Lower lobe of right lung (tissue), 2 donors: ENCODE data around the gene PPM1G. TPM values are rescaled to one million over a fixed set of nuclear protein-coding genes. Genes with fewer than 3 reads are reported as not detected.
A peak's percentile ranks its signal among the peaks of the same experiment; 100 is the strongest.

Experiments
- ATAC-seq, 2 donors: fragments of 200-7000 bp; cut with Tn5 transposase; one replicate each; pipeline ENCODE4 v1.9.1; 2020 to 2022; ENCODE audit warnings: mild to moderate bottlenecking in 2 of 2, moderate library complexity in 2 of 2
- DNase-seq: peaks from one replicate; pipeline ENCODE4 v3.0.0-alpha.2; 2020
- H3K27ac ChIP-seq: fragments of 200-600 bp; one replicate; pipeline ENCODE4 v1.8.0; 2022
- H3K27me3 ChIP-seq: fragments of 200-600 bp; one replicate; pipeline ENCODE4 v1.8.0; 2022; ENCODE audit warnings: low read depth
- H3K36me3 ChIP-seq: fragments of 200-600 bp; one replicate; pipeline ENCODE4 v1.8.0; 2022; ENCODE audit warnings: mild to moderate bottlenecking
- H3K4me1 ChIP-seq: fragments of 200-600 bp; one replicate; pipeline ENCODE4 v1.8.0; 2022
- H3K4me3 ChIP-seq: fragments of 200-600 bp; one replicate; pipeline ENCODE4 v1.8.0; 2022; ENCODE audit warnings: mild to moderate bottlenecking
- H3K9me3 ChIP-seq: fragments of 200-600 bp; one replicate; pipeline ENCODE4 v1.8.0; 2022
- intact Hi-C: fragments of 100-400 bp; cut with DNase I; formaldehyde crosslinking; loops from one replicate; pipeline ENCODE4 v1.11.0; 2022
- total RNA-seq: library from RNA; stranded (reverse); fragmentation: NEBNext Ultra II Directional; extraction: Animal tissue kit (Norgen Biotek cat#: 25700); gene quantifications from one replicate; pipeline ENCODE4 v1.2.1, GENCODE V29; 2021
- TF ChIP-seq, protein P1 (sequence below): fragments of 200-600 bp; IDR thresholded peaks from one replicate; pipeline ENCODE4 v1.8.0; 2022; ENCODE audit warnings: antibody characterized with exemption, mild to moderate bottlenecking
- donor health status: DM: no; HTN: yes; CAD: no; lungs with severe emphysema.

Gene PPM1G
- total RNA-seq, 1 donor from 2014 or later: 52.0 TPM

DNA sequence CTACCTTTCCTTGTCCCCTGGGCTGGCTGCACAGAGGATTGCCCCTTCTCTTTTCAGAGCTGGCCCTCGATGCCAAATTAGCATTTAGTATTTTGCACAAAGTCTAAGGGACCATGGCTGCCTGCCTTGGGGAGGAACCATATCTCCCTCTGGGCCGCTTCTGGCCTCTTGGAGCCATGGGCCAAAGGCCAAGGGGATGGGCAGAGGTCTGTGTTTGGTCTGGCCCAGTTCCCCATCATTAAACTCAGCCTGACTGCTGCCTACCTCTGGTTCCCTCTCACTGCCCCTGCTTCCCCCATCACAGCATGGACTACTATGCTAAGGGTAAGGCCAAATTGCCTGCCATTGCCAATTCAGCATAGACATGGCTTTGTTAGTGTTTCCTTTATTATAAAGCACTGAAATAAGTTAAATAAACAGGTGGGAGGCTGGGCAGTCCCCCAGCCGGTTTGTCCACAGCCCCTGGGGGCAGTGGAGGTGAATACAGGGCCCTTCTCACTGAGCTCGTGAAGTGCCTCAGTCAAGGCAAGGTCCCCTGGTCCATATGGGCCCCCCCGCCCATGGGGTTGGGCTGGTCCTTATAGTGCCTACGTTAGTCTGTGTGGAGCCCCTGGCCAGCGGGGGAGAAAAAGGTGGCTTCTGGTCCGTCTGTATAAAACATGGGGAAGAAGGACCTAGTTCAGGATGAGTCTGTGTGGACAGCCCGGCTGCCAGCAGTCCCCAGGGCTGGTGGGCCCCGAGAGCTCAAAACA, 32.3 kb downstream of the PPM1G start:
- no peaks in the 10 kb centered on the region for H3K27me3 ChIP-seq
- peaks cover 73% of the 10 kb centered on the region for H3K36me3 ChIP-seq
- intact Hi-C loops: no loop called here
- ATAC-seq (no peak), DNase-seq (no peak)
- H3K27ac ChIP-seq: no peak overlapping the region
- TF ChIP-seq, protein P1, sequence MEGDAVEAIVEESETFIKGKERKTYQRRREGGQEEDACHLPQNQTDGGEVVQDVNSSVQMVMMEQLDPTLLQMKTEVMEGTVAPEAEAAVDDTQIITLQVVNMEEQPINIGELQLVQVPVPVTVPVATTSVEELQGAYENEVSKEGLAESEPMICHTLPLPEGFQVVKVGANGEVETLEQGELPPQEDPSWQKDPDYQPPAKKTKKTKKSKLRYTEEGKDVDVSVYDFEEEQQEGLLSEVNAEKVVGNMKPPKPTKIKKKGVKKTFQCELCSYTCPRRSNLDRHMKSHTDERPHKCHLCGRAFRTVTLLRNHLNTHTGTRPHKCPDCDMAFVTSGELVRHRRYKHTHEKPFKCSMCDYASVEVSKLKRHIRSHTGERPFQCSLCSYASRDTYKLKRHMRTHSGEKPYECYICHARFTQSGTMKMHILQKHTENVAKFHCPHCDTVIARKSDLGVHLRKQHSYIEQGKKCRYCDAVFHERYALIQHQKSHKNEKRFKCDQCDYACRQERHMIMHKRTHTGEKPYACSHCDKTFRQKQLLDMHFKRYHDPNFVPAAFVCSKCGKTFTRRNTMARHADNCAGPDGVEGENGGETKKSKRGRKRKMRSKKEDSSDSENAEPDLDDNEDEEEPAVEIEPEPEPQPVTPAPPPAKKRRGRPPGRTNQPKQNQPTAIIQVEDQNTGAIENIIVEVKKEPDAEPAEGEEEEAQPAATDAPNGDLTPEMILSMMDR: no peak
- H3K4me1 ChIP-seq: peaks cover 34% of the 10 kb centered on the region
- H3K4me3 ChIP-seq: no peak overlapping the region
- no peaks in the 10 kb centered on the region for H3K9me3 ChIP-seq

DNA sequence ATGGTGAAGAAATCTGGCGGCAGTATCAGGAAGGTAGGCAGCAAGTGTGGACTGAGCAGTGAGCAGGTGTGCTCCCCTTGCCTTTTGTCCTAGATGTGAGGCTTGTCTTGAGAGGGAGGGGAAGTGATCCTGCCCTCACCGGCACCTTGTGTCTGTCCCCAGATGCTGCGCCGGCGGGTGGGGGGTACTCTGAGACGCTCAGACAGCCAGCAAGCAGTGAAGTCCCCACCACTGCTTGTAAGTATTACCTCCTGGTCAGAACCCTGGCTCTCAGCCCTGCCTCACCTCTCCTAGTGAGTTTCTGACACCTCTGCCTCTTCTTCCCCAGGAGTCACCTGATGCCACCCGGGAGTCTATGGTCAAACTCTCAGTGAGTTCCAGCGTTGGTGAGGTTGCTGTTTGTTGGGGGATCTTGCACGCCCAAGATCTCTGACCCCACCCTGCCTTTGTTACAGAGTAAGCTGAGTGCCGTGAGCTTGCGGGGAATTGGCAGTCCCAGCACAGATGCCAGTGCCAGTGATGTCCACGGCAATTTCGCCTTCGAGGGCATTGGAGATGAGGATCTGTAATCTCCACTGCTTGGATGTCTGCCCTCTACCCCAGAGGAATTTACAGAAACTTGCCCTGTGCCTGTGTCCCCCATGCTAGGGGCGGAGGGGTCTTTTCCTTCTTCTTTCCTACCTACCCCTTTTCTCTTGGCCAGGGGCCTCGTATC, 33.1 kb downstream of the PPM1G start:
- Histone ChIP-seq H3K9me3 (no peaks in the 10 kb centered on the region), H3K36me3 (peaks cover 66% of the 10 kb centered on the region), H3K4me3 (no peak overlapping the region), H3K4me1 (peaks cover 40% of the 10 kb centered on the region), H3K27me3 (no peaks in the 10 kb centered on the region), H3K27ac (no peak overlapping the region)
- intact Hi-C loops: no loop called here
- DNase-seq: no peak
- no peak for ATAC-seq
- TF ChIP-seq, protein P1: no peak

DNA sequence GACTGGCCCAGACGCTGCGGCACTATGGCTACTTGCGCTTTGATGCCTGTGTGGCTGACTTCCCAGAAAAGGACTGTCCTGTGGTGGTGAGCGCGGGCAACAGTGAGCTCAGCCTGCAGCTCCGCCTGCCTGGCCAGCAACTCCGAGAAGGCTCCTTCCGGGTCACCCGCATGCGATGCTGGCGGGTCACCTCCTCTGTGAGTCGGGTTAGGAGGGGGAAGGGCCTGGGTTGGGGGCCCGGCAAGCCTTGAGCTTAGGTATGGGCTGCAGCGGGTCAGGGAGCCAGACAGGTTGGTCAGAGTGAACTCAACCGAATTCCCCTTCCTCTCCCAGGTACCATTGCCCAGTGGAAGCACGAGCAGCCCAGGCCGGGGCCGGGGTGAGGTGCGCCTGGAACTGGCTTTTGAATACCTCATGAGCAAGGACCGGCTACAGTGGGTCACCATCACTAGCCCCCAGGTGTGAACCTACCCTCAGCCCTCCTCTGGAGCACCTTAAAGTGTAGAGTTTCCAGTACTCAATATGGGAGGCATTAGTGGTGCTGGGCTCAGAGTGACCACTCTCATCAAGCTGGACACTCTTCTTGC, 33.8 kb downstream of the PPM1G start:
- H3K4me3 ChIP-seq: no peak overlapping the region
- peaks cover 65% of the 10 kb centered on the region for H3K36me3 ChIP-seq
- TF ChIP-seq, protein P1: no peak
- ATAC-seq (no peak), DNase-seq (no peak)
- no peaks in the 10 kb centered on the region for H3K9me3 ChIP-seq
- intact Hi-C loops: no loop called here
- H3K27me3 ChIP-seq: no peaks in the 10 kb centered on the region
- no peak overlapping the region for H3K27ac ChIP-seq
- peaks cover 38% of the 10 kb centered on the region for H3K4me1 ChIP-seq

DNA sequence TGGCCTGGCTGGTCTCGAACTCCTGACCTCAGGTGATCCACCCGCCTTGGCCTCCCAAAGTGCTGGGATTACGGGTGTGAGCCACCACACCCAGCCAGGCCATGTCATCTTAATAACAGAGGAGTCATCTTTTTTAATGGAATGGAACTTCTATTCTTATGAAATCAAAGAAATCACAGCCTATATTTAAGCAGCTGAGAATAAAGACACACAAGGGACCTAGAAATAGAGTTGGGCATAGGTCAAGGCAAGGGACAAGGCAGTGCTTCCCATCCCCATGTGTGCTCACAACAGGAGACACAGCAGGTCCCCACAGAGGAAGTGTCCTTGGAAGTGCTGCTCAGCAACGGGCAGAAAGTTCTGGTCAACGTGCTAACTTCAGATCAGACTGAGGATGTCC, 35.8 kb downstream of the PPM1G start:
- DNase-seq: no peak
- ATAC-seq: no peak
- peaks cover 35% of the 10 kb centered on the region for H3K4me1 ChIP-seq
- H3K27ac ChIP-seq: no peak overlapping the region
- intact Hi-C loops: no loop called here
- no peaks in the 10 kb centered on the region for H3K27me3 ChIP-seq
- H3K9me3 ChIP-seq: no peaks in the 10 kb centered on the region
- H3K36me3 ChIP-seq: peaks cover 69% of the 10 kb centered on the region
- no peak overlapping the region for H3K4me3 ChIP-seq
- TF ChIP-seq, protein P1: no peak

DNA sequence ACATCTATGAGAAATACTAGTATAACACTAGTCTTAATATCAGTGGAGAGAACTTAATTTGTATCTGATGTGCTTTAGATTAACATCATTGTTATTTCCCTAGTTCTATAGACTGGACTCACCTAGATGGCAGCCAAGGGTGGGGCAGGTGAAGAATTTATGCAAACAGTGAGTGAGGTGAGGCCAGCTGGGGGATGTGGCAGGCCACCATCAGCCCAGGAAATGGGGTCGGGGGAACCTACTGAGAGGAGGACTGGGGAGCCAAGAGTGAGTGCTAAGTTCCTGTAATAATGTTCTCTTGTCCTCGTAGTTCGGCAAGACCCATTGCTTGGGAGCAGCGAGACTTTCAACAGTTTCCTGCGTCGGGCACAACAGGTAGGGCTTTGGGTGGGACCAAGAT, 36.5 kb downstream of the PPM1G start:
- Histone ChIP-seq H3K9me3 (no peaks in the 10 kb centered on the region), H3K27me3 (no peaks in the 10 kb centered on the region), H3K4me1 (peaks cover 37% of the 10 kb centered on the region), H3K27ac (peak overlapping the region; percentile 89), H3K4me3 (no peak overlapping the region), H3K36me3 (peaks cover 70% of the 10 kb centered on the region)
- intact Hi-C loops: no loop called here
- ATAC-seq (no peak), DNase-seq (no peak)
- TF ChIP-seq, protein P1: no peak
